Uterus (tissue), 4 donors: ENCODE measurements around the gene PCBD1. TPM values are rescaled to one million over a fixed set of nuclear protein-coding genes. Genes with fewer than 3 reads are reported as not detected.

ENCODE experiments used
- DNase-seq, 2 donors: peaks; one replicate each; pipeline ENCODE4 v3.0.0-alpha.2; 2019 to 2020
- H3K27ac ChIP-seq, 2 donors: fragments of 200-600 bp; sonication (generic); 1 replicate in 1 of 2; 2 replicates in 1 of 2; pipeline ENCODE4 v1.5.1; 2016 to 2018
- H3K27me3 ChIP-seq, 2 donors: fragments of 200-600 bp; sonication (generic); one replicate each; pipeline ENCODE4 v1.5.1; 2018 to 2019; ENCODE audit warnings: control low read depth in 1 of 2
- H3K36me3 ChIP-seq, 2 donors: fragments of 200-600 bp; sonication (generic); one replicate each; pipeline ENCODE4 v1.5.1; 2019; ENCODE audit warnings: control low read depth in 1 of 2
- H3K4me1 ChIP-seq, 2 donors: fragments of 200-600 bp; sonication (generic); one replicate each; pipeline ENCODE4 v1.5.1; 2018 to 2019; ENCODE audit warnings: control low read depth in 1 of 2
- H3K4me3 ChIP-seq, 2 donors: fragments of 200-600 bp; sonication (generic); 1 replicate in 1 of 2; 2 replicates in 1 of 2; pipeline ENCODE4 v1.5.1; 2018 to 2019; ENCODE audit warnings: mild to moderate bottlenecking in 1 of 2
- H3K9me3 ChIP-seq, 2 donors: fragments of 200-600 bp; sonication (generic); one replicate each; pipeline ENCODE4 v1.5.1; 2019; ENCODE audit warnings: control low read depth in 1 of 2
- CTCF ChIP-seq, 4 experiments: fragments of 200-600 bp in 2 of 4; fragments of 450-650 bp in 2 of 4; sonication (generic) in 2 of 4; IDR thresholded peaks; one replicate each; pipeline ENCODE4 v1.5.1; 2016 to 2019; ENCODE audit warnings: antibody characterized with exemption in 4 of 4, mild to moderate bottlenecking in 2 of 4, moderate library complexity in 1 of 4
- POLR2A ChIP-seq, 2 donors: fragments of 450-650 bp; IDR thresholded peaks; one replicate each; pipeline ENCODE4 v1.6.1; 2016; ENCODE audit warnings: antibody characterized with exemption in 2 of 2, mild to moderate bottlenecking in 1 of 2, moderate library complexity in 1 of 2
- intact Hi-C: fragments of 100-400 bp; cut with DNase I; formaldehyde crosslinking; loops from one replicate; pipeline ENCODE4 v1.15.1; 2023; ENCODE audit warnings: low total_unique reads
- total RNA-seq, 4 donors: library from RNA; depleted of rRNA in 3 of 4; stranded (reverse); fragments of >200 nt in 3 of 4; gene quantifications; one replicate each; pipeline versions ENCODE4 v1.1.0 to v1.2.4, GENCODE V29; 2014 to 2023
- donor health status: DM: yes; HTN: yes; CAD: no.

Gene PCBD1
- total RNA-seq = 10 to 100 TPM; 18.4 to 52.8 (median 27.9) TPM

- DNase-seq = peak; percentile 73 to 81
- Histone ChIP-seq H3K4me3 (peak within 1 kb of the TSS; percentile 76 to 83), H3K27ac (peak within 1 kb of the TSS; percentile 91 to 95), H3K36me3 (no peaks in the 10 kb centered on the region), H3K27me3 (no peaks in the 10 kb centered on the region), H3K9me3 (no peaks in the 10 kb centered on the region), H3K4me1 (peaks cover 0 to 5% of the 10 kb centered on the region in 2 donors)
- TF ChIP-seq CTCF (IDR thresholded peaks at IDR 0.05) (peak in 1 of 4 experiments; percentile 18), POLR2A (IDR thresholded peaks at IDR 0.05) (peak; percentile 19 to 57)
- intact Hi-C loops = no loop called here
Measured at GRCh38 chr10:70887804-70888800, at the start of gene PCBD1. TSS of gene PCBD1 (minus strand) at chr10:70888565. CDS start at chr10:70888533, 32 bp downstream.

GRCh38 chr10:70937661-70938060, 49.3 kb upstream of the PCBD1 start:
- Histone ChIP-seq H3K27ac (no peak overlapping the region), H3K9me3 (no peaks in the 10 kb centered on the region), H3K36me3 (no peaks in the 10 kb centered on the region), H3K4me3 (no peak overlapping the region), H3K4me1 (no peaks in the 10 kb centered on the region), H3K27me3 (no peaks in the 10 kb centered on the region)
- DNase-seq = no peak
- TF ChIP-seq CTCF (IDR thresholded peaks at IDR 0.05) = no peak
- TF ChIP-seq POLR2A (IDR thresholded peaks at IDR 0.05) = no peak
- intact Hi-C loops = no loop called here

GRCh38 chr10:70936111-70936510, 47.7 kb upstream of the PCBD1 start:
- no peak for DNase-seq
- Histone ChIP-seq H3K27me3 (no peaks in the 10 kb centered on the region), H3K36me3 (no peaks in the 10 kb centered on the region), H3K9me3 (no peaks in the 10 kb centered on the region), H3K4me1 (no peaks in the 10 kb centered on the region), H3K4me3 (no peak overlapping the region), H3K27ac (no peak overlapping the region)
- intact Hi-C loops = no loop called here
- TF ChIP-seq CTCF (IDR thresholded peaks at IDR 0.05) (no peak), POLR2A (IDR thresholded peaks at IDR 0.05) (no peak)

- H3K4me3 ChIP-seq = no peak overlapping the region
- H3K27ac ChIP-seq = no peak overlapping the region
- intact Hi-C loops = no loop called here
- H3K9me3 ChIP-seq = no peaks in the 10 kb centered on the region
- DNase-seq = no peak
- H3K4me1 ChIP-seq = no peaks in the 10 kb centered on the region
- no peaks in the 10 kb centered on the region for H3K27me3 ChIP-seq
- H3K36me3 ChIP-seq = no peaks in the 10 kb centered on the region
- TF ChIP-seq CTCF (IDR thresholded peaks at IDR 0.05) = no peak
- no peak for TF ChIP-seq POLR2A (IDR thresholded peaks at IDR 0.05)
Measured at GRCh38 chr10:70935631-70936030, 47.3 kb upstream of the PCBD1 start.

GRCh38 chr10:70935125-70935625, 46.8 kb upstream of the PCBD1 start:
- no peak overlapping the region for H3K4me3 ChIP-seq
- no peaks in the 10 kb centered on the region for H3K36me3 ChIP-seq
- no peaks in the 10 kb centered on the region for H3K4me1 ChIP-seq
- H3K9me3 ChIP-seq = no peaks in the 10 kb centered on the region
- TF ChIP-seq CTCF (IDR thresholded peaks at IDR 0.05) = no peak
- TF ChIP-seq POLR2A (IDR thresholded peaks at IDR 0.05) = no peak
- no peak overlapping the region for H3K27ac ChIP-seq
- DNase-seq = no peak
- intact Hi-C loops = no loop called here
- no peaks in the 10 kb centered on the region for H3K27me3 ChIP-seq
